ENCODE data around the gene CYP2E1. TPM values are rescaled to one million over a fixed set of nuclear protein-coding genes. Genes with fewer than 3 reads are reported as not detected.
"Not testable (repeated sequence)": the region's sequence is repeated elsewhere in the genome, so short reads cannot be mapped to it uniquely, and the experiment has no call there.

CYP2E1 gene
- total RNA-seq, 6 experiments from 2014 or later, result 0.45 to 1.3 (median 0.83) TPM

DNA sequence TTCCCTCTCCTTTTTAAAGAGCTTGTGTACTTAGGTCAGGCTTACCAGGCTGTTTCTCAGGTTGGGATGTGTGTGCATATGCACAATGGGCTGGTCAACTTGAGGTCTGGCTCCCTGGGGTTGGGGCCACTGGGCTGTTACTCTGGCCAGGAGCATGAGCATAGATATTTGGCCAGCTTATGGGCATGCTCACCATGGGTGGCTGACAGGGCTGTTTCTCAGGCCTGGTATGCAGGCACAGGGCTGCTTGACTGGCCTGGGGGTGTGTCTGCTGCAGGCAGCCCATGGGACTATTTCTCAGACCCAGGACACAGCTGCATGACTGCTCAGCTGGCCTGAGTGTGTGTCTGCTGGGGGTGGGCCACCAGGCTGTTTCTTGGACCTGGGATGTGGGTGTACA is 38.8 kb upstream of the CYP2E1 start:
- no peak for DNase-seq
- H3K27ac Mint-ChIP-seq, result no peak overlapping the region
- peaks cover 28% of the 10 kb centered on the region for H3K9me3 Mint-ChIP-seq
- TF ChIP-seq, protein P1, sequence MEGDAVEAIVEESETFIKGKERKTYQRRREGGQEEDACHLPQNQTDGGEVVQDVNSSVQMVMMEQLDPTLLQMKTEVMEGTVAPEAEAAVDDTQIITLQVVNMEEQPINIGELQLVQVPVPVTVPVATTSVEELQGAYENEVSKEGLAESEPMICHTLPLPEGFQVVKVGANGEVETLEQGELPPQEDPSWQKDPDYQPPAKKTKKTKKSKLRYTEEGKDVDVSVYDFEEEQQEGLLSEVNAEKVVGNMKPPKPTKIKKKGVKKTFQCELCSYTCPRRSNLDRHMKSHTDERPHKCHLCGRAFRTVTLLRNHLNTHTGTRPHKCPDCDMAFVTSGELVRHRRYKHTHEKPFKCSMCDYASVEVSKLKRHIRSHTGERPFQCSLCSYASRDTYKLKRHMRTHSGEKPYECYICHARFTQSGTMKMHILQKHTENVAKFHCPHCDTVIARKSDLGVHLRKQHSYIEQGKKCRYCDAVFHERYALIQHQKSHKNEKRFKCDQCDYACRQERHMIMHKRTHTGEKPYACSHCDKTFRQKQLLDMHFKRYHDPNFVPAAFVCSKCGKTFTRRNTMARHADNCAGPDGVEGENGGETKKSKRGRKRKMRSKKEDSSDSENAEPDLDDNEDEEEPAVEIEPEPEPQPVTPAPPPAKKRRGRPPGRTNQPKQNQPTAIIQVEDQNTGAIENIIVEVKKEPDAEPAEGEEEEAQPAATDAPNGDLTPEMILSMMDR (IDR thresholded peaks at IDR 0.05), result no peak
- no peaks in the 10 kb centered on the region for H3K4me1 Mint-ChIP-seq (ENCODE audit: low read depth)
- H3K27me3 Mint-ChIP-seq (ENCODE audit: insufficient read depth), result peaks cover 5% of the 10 kb centered on the region; the same call in 1 of the 2 replicates
- H3K4me3 Mint-ChIP-seq, result no peak overlapping the region
- H3K36me3 Mint-ChIP-seq (ENCODE audit: low read depth), result peaks cover 8% of the 10 kb centered on the region; the same call in 1 of the 2 replicates

DNA sequence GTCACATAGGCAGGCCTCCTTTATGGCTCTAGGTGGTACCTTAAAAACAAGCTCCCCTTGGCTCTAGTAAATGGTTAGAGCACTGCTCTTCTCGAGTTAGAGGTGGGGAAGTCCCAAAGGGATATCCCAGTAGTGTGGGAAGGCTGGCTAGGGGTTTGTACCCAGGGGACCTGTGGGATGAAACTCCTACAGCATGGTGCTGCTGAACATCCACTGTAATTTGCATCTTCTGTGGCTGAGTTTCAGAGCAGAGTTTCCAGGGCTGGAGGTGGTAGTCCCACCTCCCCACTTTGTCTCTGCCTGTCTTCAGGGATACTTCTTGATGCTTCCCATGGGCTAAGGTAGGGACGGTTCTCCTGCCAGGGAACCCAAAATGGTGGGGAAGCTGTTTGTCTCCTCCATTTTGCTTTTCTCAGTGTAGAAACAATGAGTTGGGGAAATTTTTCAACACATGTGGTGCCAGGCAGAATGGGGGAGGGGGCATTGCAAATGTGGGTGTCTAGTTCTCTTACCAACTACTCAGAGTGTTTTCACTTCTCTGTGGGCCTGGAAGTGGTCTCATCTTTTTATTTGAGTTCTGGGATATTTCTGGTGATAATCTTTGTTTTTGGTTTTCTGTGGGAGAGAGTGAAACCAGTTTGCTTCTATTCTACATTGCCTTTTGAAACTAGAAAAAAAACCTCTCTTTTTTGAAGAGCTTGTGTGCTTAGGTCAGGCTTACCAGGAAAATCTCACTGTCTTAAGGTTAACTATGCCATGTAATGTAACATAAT is 37.2 kb upstream of the CYP2E1 start:
- peaks cover 1% of the 10 kb centered on the region for H3K27me3 Mint-ChIP-seq (ENCODE audit: insufficient read depth)
- peaks cover 8% of the 10 kb centered on the region; the same call in 1 of the 2 replicates for H3K36me3 Mint-ChIP-seq (ENCODE audit: low read depth)
- peaks cover 24% of the 10 kb centered on the region for H3K9me3 Mint-ChIP-seq
- no peak overlapping the region for H3K4me3 Mint-ChIP-seq
- no peak for DNase-seq
- no peak overlapping the region for H3K27ac Mint-ChIP-seq
- TF ChIP-seq, protein P1 (IDR thresholded peaks at IDR 0.05), result no peak
- H3K4me1 Mint-ChIP-seq (ENCODE audit: low read depth), result no peaks in the 10 kb centered on the region

DNA sequence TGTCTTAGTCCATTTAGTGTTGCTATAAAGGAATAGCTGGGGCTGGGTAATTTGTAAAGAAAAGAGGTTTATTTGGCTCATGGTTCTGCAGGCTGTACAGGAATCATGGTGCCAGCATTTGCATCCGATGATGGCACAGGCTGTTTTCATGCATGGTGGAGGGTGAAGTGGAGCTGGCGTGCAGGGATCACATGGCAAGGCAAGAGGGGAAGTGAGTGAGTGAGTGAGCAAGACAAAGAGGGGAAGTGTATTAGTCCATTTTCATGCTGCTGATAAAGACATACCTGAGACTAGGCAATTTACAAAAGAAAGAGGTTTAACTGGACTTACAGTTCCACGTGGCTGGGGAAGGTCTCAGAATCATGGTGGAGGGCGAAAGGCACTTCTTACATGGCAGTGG is 33.6 kb upstream of the CYP2E1 start:
- H3K36me3 Mint-ChIP-seq (ENCODE audit: low read depth); H3K4me1 Mint-ChIP-seq (ENCODE audit: low read depth): not testable (repeated sequence)

DNA sequence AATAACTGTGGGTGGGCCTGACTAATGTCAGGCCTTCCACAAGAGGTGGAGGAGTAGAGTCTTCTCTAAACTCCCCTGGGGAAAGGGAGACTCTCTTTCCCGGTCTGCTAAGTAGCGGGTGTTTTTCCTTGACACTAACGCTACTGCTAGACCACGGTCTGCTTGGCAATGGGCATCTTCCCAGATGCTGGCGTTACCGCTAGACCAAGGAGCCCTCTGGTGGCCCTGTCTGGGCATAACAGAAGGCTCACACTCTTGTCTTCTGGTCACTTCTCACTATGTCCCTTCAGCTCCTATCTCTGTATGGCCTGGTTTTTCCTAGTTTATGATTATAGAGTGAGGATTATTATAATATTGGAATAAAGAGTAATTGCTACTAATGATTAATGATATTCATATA is 29.8 kb upstream of the CYP2E1 start:
- peak; percentile 15 for DNase-seq
- not testable (repeated sequence) for H3K4me1 Mint-ChIP-seq (ENCODE audit: low read depth); H3K9me3 Mint-ChIP-seq; H3K27me3 Mint-ChIP-seq (ENCODE audit: insufficient read depth); H3K4me3 Mint-ChIP-seq; H3K27ac Mint-ChIP-seq
- H3K36me3 Mint-ChIP-seq (ENCODE audit: low read depth), result peaks cover 18% of the 10 kb centered on the region
- TF ChIP-seq, protein P1 (IDR thresholded peaks at IDR 0.05), result peak; percentile 77

More for the DNA sequence above, 33.6 kb upstream of the CYP2E1 start:
- not testable (repeated sequence) for H3K4me3 Mint-ChIP-seq; H3K9me3 Mint-ChIP-seq; DNase-seq; H3K27ac Mint-ChIP-seq; H3K27me3 Mint-ChIP-seq (ENCODE audit: insufficient read depth)

DNA sequence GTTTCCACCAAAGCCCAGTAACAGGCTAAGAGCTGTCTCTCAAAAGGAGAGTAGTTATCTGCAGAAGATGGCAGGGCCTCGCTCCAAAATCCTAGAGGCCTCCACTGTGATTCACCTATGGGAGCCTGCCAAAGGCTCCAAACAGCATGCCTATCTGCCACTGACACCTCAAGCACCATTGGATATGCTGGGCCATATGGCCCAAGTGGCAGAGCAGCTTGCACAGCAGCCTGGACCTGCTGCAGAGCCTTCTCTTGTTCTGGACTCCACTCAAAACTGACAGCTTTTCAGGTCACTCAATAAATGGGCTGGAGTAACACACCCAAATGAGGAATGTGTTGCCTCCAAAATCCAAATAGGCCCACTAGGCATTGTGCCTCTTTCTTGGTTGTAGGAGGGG is 28.0 kb upstream of the CYP2E1 start:
- DNase-seq; H3K9me3 Mint-ChIP-seq; H3K27me3 Mint-ChIP-seq (ENCODE audit: insufficient read depth); H3K4me3 Mint-ChIP-seq; H3K27ac Mint-ChIP-seq; H3K4me1 Mint-ChIP-seq (ENCODE audit: low read depth): not testable (repeated sequence)
- peaks cover 18% of the 10 kb centered on the region for H3K36me3 Mint-ChIP-seq (ENCODE audit: low read depth)

DNA sequence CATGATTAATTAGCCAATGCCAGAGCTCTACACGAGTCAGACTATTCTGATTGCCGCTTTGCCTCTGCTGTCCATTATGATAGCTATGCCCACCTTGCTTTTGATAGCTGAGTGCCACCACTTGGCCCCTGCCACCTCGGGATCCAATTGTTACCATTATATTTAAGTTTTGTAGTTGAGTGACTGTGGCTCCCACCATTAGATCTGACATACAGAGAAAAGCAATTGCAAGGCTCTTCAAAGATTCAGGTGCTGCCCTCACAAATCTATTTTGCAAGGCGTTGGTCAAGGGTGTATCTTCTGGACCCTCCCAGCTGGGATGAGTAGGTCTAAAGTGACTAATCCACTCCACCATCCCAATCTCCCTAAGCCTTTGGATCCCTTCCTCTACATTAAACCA is 26.3 kb upstream of the CYP2E1 start:
- not testable (repeated sequence) for DNase-seq; H3K27me3 Mint-ChIP-seq (ENCODE audit: insufficient read depth); H3K27ac Mint-ChIP-seq; H3K4me1 Mint-ChIP-seq (ENCODE audit: low read depth); H3K4me3 Mint-ChIP-seq; H3K9me3 Mint-ChIP-seq
- H3K36me3 Mint-ChIP-seq (ENCODE audit: low read depth), result peaks cover 18% of the 10 kb centered on the region

DNA sequence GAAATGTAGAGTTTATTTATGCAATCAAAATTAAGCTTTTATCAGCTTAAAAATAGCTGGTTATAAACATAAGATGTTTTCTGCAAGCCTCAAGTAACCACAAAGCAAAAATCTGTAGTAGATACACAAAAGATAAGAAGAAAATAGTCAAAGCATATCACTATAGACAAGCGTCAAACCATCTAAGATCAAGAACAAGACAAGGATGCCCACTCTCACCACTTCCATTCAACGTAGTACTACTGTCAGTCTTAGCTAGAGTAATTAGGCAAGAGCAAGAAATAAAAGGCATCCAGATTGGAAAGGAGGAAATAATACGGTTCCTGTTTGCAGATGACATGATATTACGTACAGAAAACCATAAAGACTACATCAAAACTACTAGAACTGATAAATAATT is 17.5 kb upstream of the CYP2E1 start:
- H3K4me1 Mint-ChIP-seq (ENCODE audit: low read depth), result no peaks in the 10 kb centered on the region
- no peak overlapping the region for H3K4me3 Mint-ChIP-seq
- TF ChIP-seq, protein P1 (IDR thresholded peaks at IDR 0.05), result no peak
- H3K36me3 Mint-ChIP-seq (ENCODE audit: low read depth), result no peaks in the 10 kb centered on the region
- peaks cover 1% of the 10 kb centered on the region for H3K27me3 Mint-ChIP-seq (ENCODE audit: insufficient read depth)
- H3K9me3 Mint-ChIP-seq, result no peaks in the 10 kb centered on the region
- DNase-seq, result no peak
- no peak overlapping the region for H3K27ac Mint-ChIP-seq
